SK-N-SH (cell line): ENCODE measurements around the gene CACUL1.

Experiments
- CHD2 ChIP-seq: fragments of 150-350 bp; IDR thresholded peaks from 2 replicates; pipeline ENCODE4 v1.6.1; 2018; ENCODE audit warnings: low read length; ENCODE audit not compliant: partially characterized antibody
- CTCF ChIP-seq: fragments of 200-600 bp; sonication (generic); IDR thresholded peaks from 2 replicates; pipeline ENCODE4 v1.6.1; 2017; ENCODE audit warnings: antibody characterized with exemption, mild to moderate bottlenecking, moderate library complexity
- EZH2phosphoT487 ChIP-seq: fragments of 200-600 bp; sonication (generic); IDR thresholded peaks from 2 replicates; pipeline ENCODE4 v1.6.1; 2017; ENCODE audit warnings: low read depth, mixed run types, mild to moderate bottlenecking, antibody characterized with exemption, moderate library complexity, borderline replicate concordance
- MAX ChIP-seq: IDR thresholded peaks from 2 replicates; pipeline ENCODE4 v1.4.0; 2012; ENCODE audit warnings: low read depth
- POLR2AphosphoS5 ChIP-seq: IDR thresholded peaks from 2 replicates; pipeline ENCODE4 v1.6.1; 2012; ENCODE audit warnings: low read depth, low read length
- RAD21 ChIP-seq: IDR thresholded peaks from 2 replicates; pipeline ENCODE4 v1.6.1; 2012; ENCODE audit warnings: mild to moderate bottlenecking, low read length
- SIN3A ChIP-seq: IDR thresholded peaks from 2 replicates; pipeline ENCODE4 v1.6.1; 2012; ENCODE audit warnings: low read depth, mild to moderate bottlenecking, low read length, moderate library complexity, borderline replicate concordance
- SMC3 ChIP-seq: IDR thresholded peaks from 2 replicates; pipeline ENCODE4 v1.6.1; 2012; ENCODE audit warnings: low read depth, low read length, improper control_type of control experiment
- YY1 ChIP-seq: IDR thresholded peaks from 2 replicates; pipeline ENCODE4 v1.4.0; 2012; ENCODE audit warnings: low read depth, mild to moderate bottlenecking
- ZBTB33 ChIP-seq: IDR thresholded peaks from 2 replicates; pipeline ENCODE4 v1.4.0; 2012; ENCODE audit warnings: low read depth, borderline replicate concordance

GRCh38 chr10:118729641-118730258 lies 25.0 kb downstream of the CACUL1 start:
- no peak for TF ChIP-seq CTCF
- TF ChIP-seq YY1 = no peak
- no peak for TF ChIP-seq ZBTB33
- no peak for TF ChIP-seq EZH2phosphoT487
- TF ChIP-seq POLR2AphosphoS5 = no peak
- no peak for TF ChIP-seq SMC3
- no peak for TF ChIP-seq RAD21
- no peak for TF ChIP-seq SIN3A
- no peak for TF ChIP-seq MAX
- TF ChIP-seq CHD2 = no peak
